Measurements from ENCODE around the gene WDR81. TPM values are rescaled to one million over a fixed set of nuclear protein-coding genes. Genes with fewer than 3 reads are reported as not detected.

Gene WDR81
- total RNA-seq, 3 donors from 2014 or later: 17.3 to 27.3 (median 22.4) TPM

- DNase-seq (no peak), ATAC-seq (no peak)
- Histone ChIP-seq H3K4me3 (no peak overlapping the region), H3K36me3 (ENCODE audit: low read depth) (no peaks in the 10 kb centered on the region), H3K4me1 (ENCODE audit: low read depth) (no peaks in the 10 kb centered on the region), H3K9me3 (no peaks in the 10 kb centered on the region)
- intact Hi-C loops (cut with DNase I, micrococcal nuclease): no loop called here
- TF ChIP-seq CTCF (IDR thresholded peaks at IDR 0.05): no peak
These were observed 50.1 kb downstream of the WDR81 start for GRCh38 chr17:1774390-1775176.

GRCh38 chr17:1776328-1776727, 51.8 kb downstream of the WDR81 start:
- H3K4me1 ChIP-seq (ENCODE audit: low read depth): peaks cover 8% of the 10 kb centered on the region
- no peaks in the 10 kb centered on the region for H3K36me3 ChIP-seq (ENCODE audit: low read depth)
- DNase-seq (no peak), ATAC-seq (no peak)
- intact Hi-C loops (cut with DNase I, micrococcal nuclease): no loop called here
- H3K4me3 ChIP-seq: no peak overlapping the region
- no peak for TF ChIP-seq CTCF (IDR thresholded peaks at IDR 0.05)
- no peaks in the 10 kb centered on the region for H3K9me3 ChIP-seq

- DNase-seq (no peak), ATAC-seq (no peak)
- intact Hi-C loops (cut with DNase I, micrococcal nuclease): no loop called here
- Histone ChIP-seq H3K4me3 (no peak overlapping the region), H3K4me1 (ENCODE audit: low read depth) (peaks cover 8% of the 10 kb centered on the region), H3K36me3 (ENCODE audit: low read depth) (no peaks in the 10 kb centered on the region), H3K9me3 (no peaks in the 10 kb centered on the region)
- no peak for TF ChIP-seq CTCF (IDR thresholded peaks at IDR 0.05)
These were observed 52.4 kb downstream of the WDR81 start for GRCh38 chr17:1776857-1777256.

- peak in 1 of 3 donors; percentile 68 for DNase-seq
- intact Hi-C loops (cut with DNase I, micrococcal nuclease): loop anchor here in 1 of 2 donors (5.0 kb wide), 1 partner anchor 57 kb away; the partner anchor contains the start of gene WDR81
- ATAC-seq: peak; percentile 85
- Histone ChIP-seq H3K4me1 (ENCODE audit: low read depth) (peaks cover 8% of the 10 kb centered on the region), H3K36me3 (ENCODE audit: low read depth) (no peaks in the 10 kb centered on the region), H3K4me3 (no peak overlapping the region), H3K9me3 (no peaks in the 10 kb centered on the region)
- TF ChIP-seq CTCF (IDR thresholded peaks at IDR 0.05): no peak
These were observed 55.1 kb downstream of the WDR81 start for GRCh38 chr17:1779571-1780131.

GRCh38 chr17:1782171-1782567, 57.7 kb downstream of the WDR81 start:
- no peak for TF ChIP-seq CTCF (IDR thresholded peaks at IDR 0.05)
- intact Hi-C loops (cut with DNase I, micrococcal nuclease): loop anchor here in 1 of 2 donors (5.0 kb wide), 1 partner anchor 60 kb away; the partner anchor contains the start of gene WDR81
- DNase-seq (no peak), ATAC-seq (no peak)
- Histone ChIP-seq H3K4me1 (ENCODE audit: low read depth) (peaks cover 15% of the 10 kb centered on the region), H3K9me3 (no peaks in the 10 kb centered on the region), H3K36me3 (ENCODE audit: low read depth) (no peaks in the 10 kb centered on the region), H3K4me3 (no peak overlapping the region)
